Measurements from ENCODE around the gene UGT3A2.

DNA sequence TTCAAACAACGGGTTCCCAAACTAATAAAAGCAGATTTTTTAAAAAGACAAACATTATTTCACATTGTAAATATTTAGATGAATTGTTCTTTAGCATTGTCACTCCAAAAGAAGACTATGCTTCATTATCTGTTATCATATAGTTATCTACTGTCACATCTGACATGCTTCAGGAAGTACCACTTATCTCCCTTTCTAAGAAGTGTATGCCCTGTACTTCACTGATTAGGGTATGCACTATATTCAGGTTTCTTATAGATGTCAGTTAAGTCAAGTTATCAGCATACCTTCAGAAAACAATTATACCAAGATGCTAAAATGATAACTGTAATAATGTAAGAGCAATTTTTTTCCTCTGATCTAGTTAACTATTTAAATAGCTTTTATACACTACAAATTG, 44.6 kb upstream of the UGT3A2 start:
- TF ChIP-seq EZH2phosphoT487 (IDR thresholded peaks at IDR 0.05; ENCODE audit: insufficient read depth, low read depth) (no peak), EZH2 (IDR thresholded peaks at IDR 0.05; ENCODE audit: insufficient read depth, poor library complexity, severe bottlenecking) (no peak)

Data from GM23248 (cell line).